Measurements from ENCODE around the gene ZNF184.
"Not testable (repeated sequence)": the region's sequence is repeated elsewhere in the genome, so short reads cannot be mapped to it uniquely, and the experiment has no call there.

Gene ZNF184

DNA sequence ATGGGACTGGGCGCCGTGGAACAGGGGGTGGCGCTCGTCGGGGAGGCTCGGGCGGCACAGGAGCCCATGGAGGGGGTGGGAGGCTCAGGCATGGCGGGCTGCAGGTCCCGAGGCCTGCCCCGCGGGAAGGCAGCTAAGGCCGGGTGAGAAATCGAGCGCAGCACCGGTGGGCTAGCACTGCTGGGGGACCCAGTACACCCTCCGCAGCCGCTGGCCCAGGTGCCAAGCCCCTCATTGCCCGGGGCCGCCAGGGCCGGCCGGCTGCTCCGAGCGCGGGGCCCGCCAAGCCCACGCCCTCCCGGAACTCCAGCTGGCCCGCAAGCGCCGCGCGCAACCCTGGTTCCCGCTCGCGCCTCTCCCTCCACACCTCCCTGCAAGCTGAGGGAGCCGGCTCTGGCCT is 48.1 kb downstream of the ZNF184 start:
- DNase-seq (ENCODE audit: low read depth) = not testable (repeated sequence)

DNA sequence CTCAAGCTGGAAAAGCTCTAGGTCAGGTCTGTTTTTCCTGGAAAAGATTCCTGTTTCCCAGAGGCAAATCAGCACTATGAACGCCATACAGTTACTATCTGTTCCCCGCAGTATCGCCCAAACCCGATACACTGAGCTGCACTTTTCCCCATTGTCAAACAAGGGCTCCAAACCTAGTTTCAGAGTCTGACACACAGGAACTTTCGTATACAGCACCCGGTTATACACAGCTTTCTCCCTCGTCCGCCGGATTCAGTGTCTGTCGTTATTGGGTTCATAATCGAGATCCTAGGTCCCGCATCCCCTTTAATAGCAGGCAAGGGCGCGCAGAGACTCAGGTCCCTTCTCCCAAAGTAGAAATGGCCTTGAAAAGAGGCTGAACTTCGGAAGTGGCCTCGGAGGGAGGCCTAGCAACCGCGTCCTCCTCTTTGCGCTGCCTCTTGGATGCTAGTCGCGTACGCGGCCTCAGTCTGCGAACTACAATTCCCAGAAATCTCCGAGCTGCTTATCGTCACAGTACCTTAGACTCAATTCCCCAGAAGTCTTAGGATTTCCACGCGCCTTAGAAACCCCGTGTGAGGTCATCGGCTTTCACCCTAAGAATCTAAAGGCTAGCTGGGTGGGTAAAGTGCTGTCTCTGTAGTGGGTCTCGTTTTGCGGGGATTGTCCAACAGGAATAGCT is 50.1 kb downstream of the ZNF184 start:
- no peak for DNase-seq (ENCODE audit: low read depth)

DNA sequence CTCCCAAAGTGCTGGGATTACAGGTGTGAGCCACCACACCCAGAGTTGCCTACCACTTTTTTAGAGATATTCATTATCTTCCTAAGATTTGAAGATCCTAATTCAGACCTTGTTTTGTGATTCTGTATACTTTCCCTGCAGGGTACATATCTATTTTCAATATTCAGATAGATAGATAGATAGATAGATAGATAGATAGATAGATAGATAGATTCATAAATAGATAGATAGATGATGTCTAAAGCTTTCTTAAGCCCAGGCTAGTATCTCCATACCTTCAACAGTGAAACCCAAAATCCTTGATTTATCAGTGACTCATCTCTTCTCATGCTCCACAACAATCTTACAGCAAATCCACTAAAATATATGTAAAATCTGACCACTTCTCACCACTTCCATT is 53.5 kb downstream of the ZNF184 start:
- DNase-seq (ENCODE audit: low read depth) = no peak

DNA sequence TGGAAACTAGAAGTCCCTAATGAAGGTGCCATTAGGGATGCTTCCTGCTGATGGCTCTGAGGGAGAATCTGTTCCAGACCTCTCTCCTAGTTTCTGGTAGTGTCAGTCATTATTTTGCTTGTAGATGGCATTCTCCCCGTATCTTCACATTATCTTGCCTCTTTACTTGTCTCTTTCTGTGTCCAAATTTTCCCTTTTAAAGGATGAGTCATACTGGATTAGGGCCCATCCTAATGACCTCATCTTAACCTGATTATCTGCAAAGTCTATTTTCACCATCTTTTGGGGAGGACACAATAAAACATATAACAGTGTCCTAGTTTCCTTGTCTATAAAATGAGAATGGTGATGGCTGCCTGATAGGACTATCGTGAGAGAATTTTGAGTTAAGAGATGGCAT is 57.0 kb downstream of the ZNF184 start:
- no peak for DNase-seq (ENCODE audit: low read depth)

DNA sequence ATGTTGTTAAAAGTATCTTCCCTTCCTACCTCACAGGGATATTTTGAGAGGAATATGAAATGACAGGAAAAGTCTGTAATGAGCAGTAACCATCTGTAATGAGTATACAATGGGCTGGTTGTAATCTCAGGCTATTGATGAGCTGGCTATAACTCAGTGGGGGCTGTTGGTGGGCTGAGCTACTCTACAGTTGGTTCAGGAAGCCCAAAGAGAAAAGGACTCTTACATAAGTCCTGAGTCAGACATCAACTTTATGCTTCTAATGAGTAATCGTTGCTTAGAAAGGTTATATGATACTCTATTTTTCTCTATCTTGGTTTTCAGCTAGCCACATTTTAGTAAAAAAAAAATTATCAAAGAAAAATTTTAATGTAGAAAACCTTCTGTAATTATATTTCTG is 57.9 kb downstream of the ZNF184 start:
- no peak for DNase-seq (ENCODE audit: low read depth)

DNA sequence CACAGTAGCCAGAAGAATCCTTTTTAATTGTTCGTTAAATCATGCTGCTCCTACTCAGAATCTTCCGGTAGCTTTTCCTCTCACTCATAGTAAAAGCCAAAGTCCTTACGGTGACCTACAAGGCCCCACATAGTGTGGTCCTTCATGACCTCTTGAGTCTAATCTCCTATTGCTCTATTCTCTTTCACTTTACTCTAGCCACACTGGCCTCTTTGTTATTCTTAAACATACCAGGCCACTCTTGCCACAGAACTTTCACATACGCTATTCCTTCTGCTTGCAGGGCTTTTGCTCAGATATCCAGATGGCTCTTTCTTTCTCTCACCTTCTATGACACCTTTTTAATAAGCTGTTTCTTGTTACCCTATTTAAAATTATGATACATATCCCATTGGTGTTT is 58.6 kb downstream of the ZNF184 start:
- no peak for DNase-seq (ENCODE audit: low read depth)

DNA sequence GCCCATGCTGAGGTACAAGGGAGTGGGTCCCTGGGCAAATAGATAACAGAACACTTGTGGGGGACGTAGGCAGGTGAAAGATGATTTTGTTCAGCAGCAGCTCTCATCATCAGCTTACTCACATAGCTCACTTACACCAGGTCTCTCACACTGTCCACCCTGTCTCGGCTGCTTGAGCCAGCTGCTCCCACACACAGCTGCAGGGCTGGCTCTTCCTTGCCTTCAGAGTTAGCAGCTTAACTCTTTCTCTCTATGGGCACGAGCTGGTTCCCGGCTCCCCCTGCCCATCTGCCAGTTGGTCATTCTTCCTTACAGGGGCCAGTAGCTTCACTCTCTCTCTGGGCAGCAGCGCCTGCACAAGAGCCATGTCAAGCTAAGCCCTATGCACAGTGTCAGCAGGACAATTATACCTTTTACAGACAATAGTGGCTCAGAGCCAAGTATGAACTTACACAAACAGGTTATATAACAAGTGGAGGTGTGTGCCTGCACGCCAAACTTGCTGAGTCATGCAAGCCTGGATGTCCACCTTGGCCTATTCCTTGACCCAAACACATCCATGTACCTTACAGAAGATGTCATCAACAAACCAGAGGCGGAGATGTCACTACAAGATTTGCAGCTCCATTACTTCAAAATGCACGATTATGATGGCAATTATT is 65.6 kb downstream of the ZNF184 start:
- no peak for DNase-seq (ENCODE audit: low read depth)

DNA sequence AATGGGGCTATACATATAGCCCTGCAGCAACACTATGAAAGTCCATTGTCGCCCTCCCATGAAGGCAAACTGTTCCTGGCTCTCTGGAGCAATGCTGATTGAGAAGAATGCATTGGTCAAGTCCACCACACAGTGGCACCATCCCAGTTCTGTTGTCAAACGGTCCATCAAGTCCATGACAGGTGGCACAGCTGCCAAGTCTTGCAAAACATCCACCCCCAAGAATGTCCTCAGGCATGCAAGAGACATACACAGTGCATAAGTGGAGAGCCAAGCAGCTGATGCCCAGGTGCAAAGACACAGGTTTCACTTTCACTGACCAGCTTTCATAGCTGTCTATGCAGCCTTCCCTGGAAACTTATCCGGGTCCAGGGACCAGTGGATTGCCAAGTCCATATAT is 66.8 kb downstream of the ZNF184 start:
- DNase-seq (ENCODE audit: low read depth) = no peak

DNA sequence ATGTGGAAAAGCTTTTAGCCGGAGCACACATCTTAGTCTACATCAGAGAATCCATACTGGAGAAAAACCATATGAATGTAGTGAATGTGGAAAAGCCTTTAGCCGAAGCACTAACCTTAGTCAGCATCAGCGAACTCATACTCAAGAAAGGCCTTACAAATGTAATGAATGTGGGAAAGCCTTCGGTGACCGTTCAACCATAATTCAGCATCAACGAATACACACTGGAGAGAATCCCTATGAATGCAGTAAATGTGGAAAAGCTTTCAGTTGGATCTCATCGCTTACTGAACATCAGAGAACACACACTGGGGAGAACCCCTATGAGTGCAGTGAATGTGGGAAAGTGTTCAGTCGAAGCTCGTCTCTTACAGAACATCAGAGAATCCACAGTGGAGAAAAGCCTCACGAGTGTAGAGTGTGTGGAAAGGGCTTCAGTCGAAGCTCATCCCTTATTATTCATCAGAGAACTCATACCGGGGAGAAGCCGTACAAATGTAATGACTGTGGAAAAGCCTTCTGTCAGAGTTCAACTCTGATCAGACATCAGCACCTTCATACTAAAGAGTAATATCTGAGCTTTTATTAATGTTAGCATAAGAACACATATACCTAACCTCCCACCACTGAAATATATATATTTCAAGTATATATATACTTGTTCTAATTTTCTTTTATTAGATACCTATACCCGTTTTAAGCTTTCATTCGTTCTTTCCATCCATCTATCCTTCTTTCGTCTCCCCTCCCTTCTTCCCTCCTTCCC is 71.8 kb downstream of the ZNF184 start:
- DNase-seq (ENCODE audit: low read depth) = no peak

Measured in GM04504 (cell line).